NCI-H1694 (cell line): ENCODE results near the gene PCNX2.
"Not testable (repeated sequence)": the region's sequence is repeated elsewhere in the genome, so short reads cannot be mapped to it uniquely, and the experiment has no call there.

Source experiments
- DNase-seq: peaks from one replicate; lab custom pipeline; 2025; lab: John Stamatoyannopoulos, UW

The PCNX2 gene

GRCh38 chr1:233097959-233098580, 197.5 kb downstream of the PCNX2 start:
- no peak for DNase-seq

DNA sequence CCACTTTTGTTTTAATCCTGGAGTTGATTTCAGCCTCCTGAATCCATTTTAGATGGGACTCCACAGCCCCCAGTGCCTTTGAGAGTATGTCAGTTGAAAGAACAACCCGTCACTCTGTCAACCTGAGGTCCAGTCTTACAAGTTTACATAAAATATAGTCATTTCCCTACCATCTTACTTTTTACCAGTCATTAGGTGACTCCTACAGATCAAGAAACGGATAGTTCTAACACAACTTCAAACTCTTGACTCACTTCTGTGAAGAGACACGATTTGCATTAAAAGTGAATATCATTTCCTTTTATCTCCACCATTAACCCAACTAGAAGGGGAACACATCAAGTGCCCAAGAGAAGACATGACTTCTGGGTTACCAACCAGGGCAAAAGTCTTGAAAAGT, 198.0 kb downstream of the PCNX2 start:
- DNase-seq: no peak

DNA sequence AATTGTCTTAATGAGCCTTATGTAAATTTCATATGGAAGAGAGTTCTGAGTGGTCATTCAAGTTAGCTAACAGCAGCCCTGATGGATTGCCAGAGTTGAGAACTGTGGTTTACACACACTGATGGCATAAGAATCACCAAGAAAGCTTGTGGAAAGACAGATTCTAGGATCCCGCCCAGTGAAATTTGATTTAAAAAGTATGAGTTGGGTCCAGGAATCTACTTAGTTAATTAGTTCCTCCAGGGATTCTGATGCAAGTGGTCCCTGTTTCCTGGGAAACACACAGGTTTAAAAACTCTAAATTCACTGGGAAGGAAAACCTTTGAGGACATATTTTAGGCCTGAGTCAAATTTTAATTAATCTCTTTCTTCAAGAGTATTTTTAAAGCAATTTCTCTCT, 200.8 kb downstream of the PCNX2 start:
- no peak for DNase-seq

- no peak for DNase-seq
These were observed 201.3 kb downstream of the PCNX2 start for GRCh38 chr1:233094269-233094668.

DNA sequence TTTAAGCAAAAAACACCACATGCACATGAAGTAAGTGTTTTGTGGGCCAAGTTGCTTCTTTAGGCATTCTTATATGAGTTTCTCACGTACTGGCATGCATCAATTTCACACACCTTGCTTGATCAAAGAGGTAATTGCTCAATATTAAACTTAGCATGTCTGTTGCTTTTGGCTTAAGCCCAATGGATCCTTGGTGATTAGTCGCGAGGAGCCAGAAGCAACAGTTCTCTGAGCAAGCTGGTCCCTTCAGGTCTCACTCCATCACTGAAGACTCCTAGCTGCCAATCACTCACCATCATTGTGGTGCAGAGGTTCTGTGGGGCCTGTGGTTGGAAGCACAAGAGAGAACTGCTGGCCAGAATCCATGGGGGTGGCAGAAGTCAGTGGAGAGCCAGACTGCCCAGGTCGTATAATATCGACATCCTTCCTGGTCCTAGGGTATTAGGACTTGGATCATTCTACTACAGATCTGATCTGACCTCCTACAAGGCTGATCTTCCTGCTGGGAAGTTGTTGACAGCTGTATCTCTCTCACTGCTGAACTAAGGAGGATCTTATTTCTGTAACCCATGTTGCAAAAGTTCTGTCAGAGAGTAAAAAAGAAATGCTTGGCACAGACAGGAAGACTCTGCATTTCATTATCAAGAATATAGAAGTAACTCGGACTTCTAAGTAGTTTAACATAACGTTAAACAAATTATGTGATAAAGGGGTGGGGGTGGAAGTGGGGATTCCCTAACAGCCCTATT, 204.6 kb downstream of the PCNX2 start:
- DNase-seq: no peak

DNA sequence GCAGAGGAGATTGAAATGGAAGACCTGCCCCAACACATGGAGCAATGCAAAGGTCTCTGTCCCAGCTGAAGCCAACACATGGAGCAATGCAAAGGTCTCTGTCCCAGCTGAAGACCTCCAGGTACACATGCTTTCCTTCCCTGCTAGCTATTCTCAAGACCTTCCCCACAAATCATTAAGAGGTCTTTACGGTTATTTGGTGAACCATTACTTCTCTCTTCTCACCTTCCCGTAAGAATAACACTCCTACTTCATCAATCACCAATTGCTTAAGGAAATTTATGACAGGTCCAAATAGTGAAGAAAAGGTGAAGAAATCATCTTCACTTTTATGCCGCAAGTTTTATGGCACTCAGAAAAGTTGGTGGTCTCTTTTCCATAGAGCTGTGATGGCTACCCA, 206.3 kb downstream of the PCNX2 start:
- DNase-seq: no peak

GRCh38 chr1:233088613-233089012, 206.9 kb downstream of the PCNX2 start:
- DNase-seq: no peak

- no peak for DNase-seq
These were observed 208.3 kb downstream of the PCNX2 start for GRCh38 chr1:233086961-233087881.

DNA sequence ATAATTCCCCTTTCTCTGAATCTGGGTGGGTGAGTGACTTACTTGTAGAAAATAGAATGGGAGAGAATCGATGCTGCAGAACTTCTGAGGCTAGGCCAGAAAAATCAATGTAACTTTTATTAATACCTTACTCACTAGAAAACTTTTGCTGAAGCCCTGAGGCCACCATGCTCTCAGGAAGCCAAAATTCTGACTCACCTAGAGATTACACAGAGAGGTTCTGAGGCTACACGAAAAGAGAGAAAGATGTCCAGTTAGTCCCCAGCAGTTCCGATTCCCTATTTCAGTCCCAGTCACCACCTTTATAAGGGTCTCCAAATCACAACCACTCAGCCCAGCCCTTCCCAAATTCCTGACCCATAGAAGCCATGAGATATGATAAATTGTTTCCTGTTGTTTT, 210.0 kb downstream of the PCNX2 start:
- DNase-seq: no peak

DNA sequence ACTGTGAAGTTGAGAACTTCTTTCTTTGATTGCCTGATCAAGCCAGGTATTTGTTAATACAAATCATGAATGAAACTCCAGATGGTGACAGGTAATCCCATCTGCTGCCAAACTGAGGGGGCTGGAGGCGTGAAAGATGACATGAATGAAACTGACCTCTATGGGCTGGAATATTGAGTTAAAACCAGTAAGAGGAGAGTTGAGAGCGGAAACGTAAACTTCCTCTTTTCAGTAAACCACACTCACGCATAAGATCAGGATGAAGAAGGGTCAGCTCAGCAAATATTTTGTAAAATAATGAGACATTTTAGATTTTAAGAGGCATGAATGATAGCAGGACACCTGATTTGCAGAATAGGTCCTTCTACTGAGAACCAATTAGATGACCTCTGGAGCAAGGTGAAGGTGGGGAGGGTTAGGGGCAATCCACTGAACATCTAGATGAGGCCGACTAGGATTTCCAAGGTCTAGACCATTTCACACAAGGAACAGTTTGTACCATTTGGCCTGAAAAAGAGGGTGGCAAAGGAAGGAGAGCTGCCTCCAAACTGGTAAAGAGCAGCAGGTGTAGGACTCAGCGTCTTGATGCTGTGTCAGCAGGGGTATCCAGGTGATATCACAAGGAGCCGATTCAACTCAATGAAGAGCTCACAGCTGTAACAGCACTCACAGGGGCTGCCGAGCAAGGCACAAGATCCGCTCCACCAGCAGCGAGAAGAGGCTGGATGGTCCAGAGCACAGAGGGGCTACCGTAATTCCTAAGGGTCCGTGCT, 212.6 kb downstream of the PCNX2 start:
- DNase-seq: no peak

GRCh38 chr1:233081735-233082134, 213.8 kb downstream of the PCNX2 start:
- no peak for DNase-seq

- not testable (repeated sequence) for DNase-seq
These were observed 214.7 kb downstream of the PCNX2 start for GRCh38 chr1:233080827-233081226.

DNA sequence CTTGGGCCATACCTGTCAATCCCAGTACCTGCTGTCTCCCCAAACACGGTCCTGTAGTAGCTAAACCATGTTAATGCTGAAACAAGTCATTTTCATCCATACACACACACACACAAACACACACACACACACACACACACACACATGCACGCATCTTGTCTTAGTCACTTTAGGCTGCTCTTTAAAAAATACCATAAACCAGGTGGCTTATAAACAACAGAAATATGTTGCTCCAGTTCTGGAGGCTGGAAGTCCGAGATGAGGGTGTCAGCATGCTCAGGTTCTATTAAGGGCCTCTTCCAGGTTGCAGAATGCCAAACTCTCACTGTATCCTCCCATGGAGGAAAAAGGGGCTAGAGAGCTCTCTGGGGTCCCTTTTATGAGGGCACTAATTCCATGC, 215.2 kb downstream of the PCNX2 start:
- no peak for DNase-seq

DNA sequence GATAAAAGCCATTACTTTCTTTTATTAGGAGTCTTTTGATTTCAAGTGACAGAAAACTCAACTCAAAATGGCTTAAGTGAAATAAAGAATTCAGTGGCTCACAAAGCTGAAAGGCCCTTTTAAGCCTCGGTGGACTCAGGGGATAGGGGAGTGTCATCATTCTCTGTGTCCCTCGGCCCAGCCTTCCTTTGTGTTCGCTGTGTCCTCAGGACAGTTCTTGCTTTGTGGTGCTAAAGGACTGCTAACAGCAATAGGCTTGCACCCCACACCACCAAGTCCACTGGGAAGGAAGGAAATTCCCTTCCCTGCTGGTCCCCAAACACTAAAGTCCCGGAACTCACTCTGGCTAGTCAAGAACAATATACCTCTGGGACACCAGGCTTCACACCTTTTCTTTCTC, 216.0 kb downstream of the PCNX2 start:
- no peak for DNase-seq

DNA sequence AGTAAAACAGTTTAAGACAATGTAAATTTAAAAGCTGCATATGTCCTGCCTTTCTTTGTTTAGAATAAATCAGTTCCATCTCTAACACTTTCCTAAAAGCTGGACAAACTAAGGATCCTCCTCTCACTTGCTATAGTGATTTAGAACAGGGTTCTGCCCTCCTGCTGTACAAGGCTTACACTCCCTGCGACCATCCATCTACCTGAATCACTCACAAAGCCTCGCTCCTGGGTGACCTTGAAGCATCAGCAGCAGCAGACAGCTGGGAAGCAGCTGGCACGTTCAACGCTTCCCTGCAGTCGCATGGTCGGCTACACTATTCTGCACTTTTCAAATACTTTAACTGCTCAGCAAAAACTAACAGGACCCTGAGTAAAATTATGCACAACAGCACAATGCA, 217.1 kb downstream of the PCNX2 start:
- no peak for DNase-seq

DNA sequence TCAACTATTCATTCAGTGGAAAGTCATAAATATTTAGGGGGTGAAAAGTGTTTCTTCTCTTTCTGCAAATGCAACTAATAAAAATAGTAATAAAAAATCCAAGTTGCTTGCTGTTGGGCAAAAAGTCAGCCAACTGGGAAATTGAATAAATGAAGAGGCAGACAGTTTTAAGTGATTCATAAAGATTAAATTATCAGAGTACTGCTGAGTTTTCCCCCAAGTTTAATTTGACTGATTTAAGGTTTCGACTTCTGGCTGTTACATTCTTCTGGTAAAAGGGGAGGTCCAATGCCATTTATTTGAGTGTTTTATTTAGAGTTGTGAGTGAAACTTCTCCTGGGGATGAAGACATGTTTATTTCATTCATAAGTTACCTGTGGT, 219.6 kb downstream of the PCNX2 start:
- no peak for DNase-seq

GRCh38 chr1:233066087-233066486, 229.4 kb downstream of the PCNX2 start:
- DNase-seq: no peak

DNA sequence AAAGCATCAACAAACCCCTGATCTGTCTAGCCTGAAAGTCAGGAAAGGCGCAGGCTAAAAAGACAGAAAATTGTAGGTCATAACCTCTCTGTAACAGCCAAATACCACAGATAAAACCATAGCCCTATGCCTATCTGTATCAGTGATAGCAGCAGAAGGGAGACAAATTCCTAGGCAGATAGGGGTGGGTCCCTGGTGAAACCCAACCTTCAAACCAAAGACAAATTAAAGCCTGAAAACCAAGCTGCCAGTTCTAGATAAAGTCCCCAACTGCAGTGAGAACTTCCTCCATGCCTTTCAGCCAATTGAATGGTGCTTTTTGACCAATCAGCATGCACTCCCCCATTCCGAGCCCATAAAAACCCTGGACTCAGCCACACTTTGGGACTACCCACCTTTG, 229.8 kb downstream of the PCNX2 start:
- DNase-seq: no peak

DNA sequence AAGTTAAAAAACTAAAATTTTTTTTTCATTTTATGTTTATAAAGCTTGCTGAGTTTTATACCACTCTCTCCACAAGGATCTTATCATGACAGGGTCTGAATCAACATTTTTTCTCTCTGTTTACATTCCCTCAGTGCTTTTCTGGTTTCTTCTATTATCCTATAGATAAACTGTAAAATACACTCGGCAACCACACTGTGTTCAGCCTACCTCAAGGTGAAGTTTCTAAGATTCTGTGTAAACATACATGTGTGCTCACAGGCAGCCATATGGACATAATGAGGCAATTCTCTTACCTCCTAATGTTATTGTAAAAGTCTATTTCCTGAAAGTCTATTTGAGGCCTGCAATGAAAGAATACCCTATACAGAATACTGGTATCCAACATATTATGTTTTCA, 230.5 kb downstream of the PCNX2 start:
- no peak for DNase-seq

- no peak for DNase-seq
These were observed 232.1 kb downstream of the PCNX2 start for GRCh38 chr1:233063462-233063861.

DNA sequence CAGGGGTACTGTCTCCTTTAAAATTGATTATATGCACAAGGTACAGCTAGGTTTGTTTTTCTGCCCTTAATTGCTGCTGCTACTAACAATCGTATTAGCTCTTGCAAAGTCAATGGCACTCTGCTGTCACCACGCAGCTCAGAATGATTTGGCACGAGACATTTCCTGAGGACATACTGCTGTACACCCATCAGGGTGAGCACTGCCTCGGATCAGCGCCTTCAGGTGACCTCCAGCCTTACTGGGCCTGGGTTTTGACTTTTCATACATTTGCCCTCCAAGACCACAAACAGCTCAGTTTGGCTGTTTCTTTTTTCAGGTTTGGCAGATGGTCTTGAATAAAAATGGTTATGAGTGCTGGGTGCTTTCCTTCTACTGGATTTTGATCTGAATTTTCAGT, 234.3 kb downstream of the PCNX2 start:
- no peak for DNase-seq

- no peak for DNase-seq
These were observed 235.0 kb downstream of the PCNX2 start for GRCh38 chr1:233060461-233060994.
